ENCODE measurements around the gene MYRF.

Gene MYRF

DNA sequence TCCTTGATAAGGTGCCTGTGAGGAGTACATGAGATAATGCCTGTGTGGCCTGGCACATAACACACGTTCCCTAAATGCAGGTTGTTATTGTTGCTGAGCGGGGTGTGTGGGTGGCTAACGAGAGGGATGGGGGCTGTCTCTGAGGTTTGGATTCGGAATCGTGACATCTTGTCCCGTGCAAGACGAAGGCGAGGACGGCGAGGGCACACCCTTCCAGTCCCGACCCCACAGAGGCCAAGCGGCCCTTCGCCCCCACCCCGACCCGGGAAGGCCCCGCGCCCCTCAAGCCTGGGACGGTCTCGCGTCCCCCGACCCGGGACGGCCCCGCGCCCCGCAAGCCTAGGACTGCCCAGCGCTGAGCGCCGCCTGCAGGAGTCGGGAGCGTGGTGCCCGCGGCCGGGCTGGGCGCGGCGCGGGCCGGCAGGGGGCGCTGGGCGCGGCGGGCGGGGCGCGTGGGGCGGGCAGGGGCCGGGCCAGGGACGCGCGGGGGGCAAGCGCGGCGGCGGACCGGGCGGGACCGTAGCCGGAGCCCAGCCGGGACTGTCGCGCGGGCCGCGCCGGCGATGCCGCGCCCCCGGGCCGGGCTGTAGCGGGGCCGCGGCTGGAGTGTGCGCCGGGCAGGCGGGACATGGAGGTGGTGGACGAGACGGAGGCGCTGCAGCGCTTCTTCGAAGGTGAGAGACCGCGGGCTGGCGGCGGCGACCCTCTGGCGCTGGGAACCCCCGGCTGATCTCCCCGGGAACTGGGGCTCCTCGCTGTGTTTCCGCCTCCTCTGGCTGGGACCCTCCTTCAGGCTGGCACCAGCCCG is at the start of gene MYRF:
Gene MYRF (plus strand): TSS at position 520 of the 808 bp plus-strand sequence. CDS start 109 bp downstream, at position 629.
- TF ChIP-seq TCF12 (IDR thresholded peaks at IDR 0.05; ENCODE audit: low read depth) (no peak), TAF1 (IDR thresholded peaks at IDR 0.05; ENCODE audit: low read depth) (no peak), RAD21 (IDR thresholded peaks at IDR 0.05; ENCODE audit: low read depth) (peak; percentile 19; the same call in 1 of the 2 replicates), FOXM1 (IDR thresholded peaks at IDR 0.05; ENCODE audit: borderline replicate concordance, low read depth) (no peak), ZBTB7A (IDR thresholded peaks at IDR 0.05; ENCODE audit: low read depth) (no peak)
- TF ChIP-seq, protein P1, sequence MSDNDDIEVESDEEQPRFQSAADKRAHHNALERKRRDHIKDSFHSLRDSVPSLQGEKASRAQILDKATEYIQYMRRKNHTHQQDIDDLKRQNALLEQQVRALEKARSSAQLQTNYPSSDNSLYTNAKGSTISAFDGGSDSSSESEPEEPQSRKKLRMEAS (IDR thresholded peaks at IDR 0.05): peak; percentile 36; the same call in 1 of the 2 replicates

DNA sequence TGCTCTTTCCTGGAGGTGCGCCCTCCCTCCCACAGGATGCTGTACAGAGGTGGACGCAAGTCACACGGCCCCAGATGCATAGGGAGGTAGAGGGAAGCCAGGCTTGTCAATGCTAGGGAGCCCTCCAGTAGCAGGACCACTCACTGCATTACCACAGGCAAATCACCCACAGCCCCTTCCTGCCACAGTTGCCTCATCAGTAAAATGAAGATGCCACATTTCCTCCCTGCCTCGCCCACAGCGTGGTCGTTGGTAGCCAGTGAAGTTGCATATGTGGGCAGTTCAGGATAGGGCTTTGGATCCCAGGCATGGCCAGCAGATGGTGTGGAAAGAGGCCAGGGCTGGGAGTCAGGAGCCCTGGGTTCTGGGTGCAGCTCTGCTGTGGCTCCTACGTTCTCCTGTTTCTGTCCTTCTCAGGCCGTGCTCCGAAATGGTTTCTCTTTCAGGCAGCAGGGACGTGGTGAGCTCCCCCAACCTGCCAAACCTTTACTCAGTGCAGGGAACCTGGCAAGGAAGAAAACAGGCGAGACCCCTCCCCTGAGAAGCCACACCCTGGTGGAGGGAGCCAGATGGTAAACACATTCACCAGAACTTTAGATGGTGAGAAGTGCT is 49.6 kb upstream of the MYRF start:
- TF ChIP-seq, protein P2, sequence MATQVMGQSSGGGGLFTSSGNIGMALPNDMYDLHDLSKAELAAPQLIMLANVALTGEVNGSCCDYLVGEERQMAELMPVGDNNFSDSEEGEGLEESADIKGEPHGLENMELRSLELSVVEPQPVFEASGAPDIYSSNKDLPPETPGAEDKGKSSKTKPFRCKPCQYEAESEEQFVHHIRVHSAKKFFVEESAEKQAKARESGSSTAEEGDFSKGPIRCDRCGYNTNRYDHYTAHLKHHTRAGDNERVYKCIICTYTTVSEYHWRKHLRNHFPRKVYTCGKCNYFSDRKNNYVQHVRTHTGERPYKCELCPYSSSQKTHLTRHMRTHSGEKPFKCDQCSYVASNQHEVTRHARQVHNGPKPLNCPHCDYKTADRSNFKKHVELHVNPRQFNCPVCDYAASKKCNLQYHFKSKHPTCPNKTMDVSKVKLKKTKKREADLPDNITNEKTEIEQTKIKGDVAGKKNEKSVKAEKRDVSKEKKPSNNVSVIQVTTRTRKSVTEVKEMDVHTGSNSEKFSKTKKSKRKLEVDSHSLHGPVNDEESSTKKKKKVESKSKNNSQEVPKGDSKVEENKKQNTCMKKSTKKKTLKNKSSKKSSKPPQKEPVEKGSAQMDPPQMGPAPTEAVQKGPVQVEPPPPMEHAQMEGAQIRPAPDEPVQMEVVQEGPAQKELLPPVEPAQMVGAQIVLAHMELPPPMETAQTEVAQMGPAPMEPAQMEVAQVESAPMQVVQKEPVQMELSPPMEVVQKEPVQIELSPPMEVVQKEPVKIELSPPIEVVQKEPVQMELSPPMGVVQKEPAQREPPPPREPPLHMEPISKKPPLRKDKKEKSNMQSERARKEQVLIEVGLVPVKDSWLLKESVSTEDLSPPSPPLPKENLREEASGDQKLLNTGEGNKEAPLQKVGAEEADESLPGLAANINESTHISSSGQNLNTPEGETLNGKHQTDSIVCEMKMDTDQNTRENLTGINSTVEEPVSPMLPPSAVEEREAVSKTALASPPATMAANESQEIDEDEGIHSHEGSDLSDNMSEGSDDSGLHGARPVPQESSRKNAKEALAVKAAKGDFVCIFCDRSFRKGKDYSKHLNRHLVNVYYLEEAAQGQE (IDR thresholded peaks at IDR 0.05; ENCODE audit: low read depth): no peak
- no peak for TF ChIP-seq RAD21 (IDR thresholded peaks at IDR 0.05; ENCODE audit: low read depth)
- TF ChIP-seq EP300 (IDR thresholded peaks at IDR 0.05; ENCODE audit: borderline replicate concordance): no peak
- TF ChIP-seq TEAD4 (IDR thresholded peaks at IDR 0.05): no peak
- no peak for TF ChIP-seq FOXM1 (IDR thresholded peaks at IDR 0.05; ENCODE audit: borderline replicate concordance, low read depth)
- TF ChIP-seq EGR1 (IDR thresholded peaks at IDR 0.05): no peak
- TF ChIP-seq, protein P3, sequence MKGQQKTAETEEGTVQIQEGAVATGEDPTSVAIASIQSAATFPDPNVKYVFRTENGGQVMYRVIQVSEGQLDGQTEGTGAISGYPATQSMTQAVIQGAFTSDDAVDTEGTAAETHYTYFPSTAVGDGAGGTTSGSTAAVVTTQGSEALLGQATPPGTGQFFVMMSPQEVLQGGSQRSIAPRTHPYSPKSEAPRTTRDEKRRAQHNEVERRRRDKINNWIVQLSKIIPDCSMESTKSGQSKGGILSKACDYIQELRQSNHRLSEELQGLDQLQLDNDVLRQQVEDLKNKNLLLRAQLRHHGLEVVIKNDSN (IDR thresholded peaks at IDR 0.05): no peak

DNA sequence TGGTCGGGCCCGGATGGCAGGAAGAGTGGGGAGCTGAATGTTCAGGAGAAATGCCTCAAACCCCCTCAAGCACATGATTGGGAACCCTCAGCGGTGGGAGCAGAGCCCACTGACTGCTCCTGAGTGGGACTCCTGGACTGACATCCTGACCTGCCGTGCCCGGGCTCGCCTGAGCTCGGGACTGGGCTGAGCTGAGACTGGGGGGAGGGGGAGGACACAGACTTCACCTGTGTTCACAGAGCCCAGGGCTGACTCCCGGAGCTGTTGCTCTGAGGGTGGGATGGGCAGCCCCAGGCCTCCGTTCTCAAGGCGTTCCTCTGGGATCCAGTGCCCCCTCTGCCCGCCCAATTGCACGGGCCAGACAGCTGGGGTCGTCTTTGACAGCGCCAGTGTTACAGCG is 47.6 kb upstream of the MYRF start:
- no peak for TF ChIP-seq ZBTB7A (IDR thresholded peaks at IDR 0.05; ENCODE audit: low read depth)
- TF ChIP-seq CEBPB (IDR thresholded peaks at IDR 0.05): no peak
- no peak for TF ChIP-seq EP300 (IDR thresholded peaks at IDR 0.05; ENCODE audit: borderline replicate concordance)
- TF ChIP-seq, protein P2 (IDR thresholded peaks at IDR 0.05; ENCODE audit: low read depth): no peak
- TF ChIP-seq TCF12 (IDR thresholded peaks at IDR 0.05; ENCODE audit: low read depth): no peak
- TF ChIP-seq RAD21 (IDR thresholded peaks at IDR 0.05; ENCODE audit: low read depth): no peak
- no peak for TF ChIP-seq TEAD4 (IDR thresholded peaks at IDR 0.05)
- TF ChIP-seq, protein P3 (IDR thresholded peaks at IDR 0.05): no peak
- TF ChIP-seq NFIC (IDR thresholded peaks at IDR 0.05): no peak
- TF ChIP-seq, protein P1 (IDR thresholded peaks at IDR 0.05): no peak
- no peak for TF ChIP-seq EGR1 (IDR thresholded peaks at IDR 0.05)

DNA sequence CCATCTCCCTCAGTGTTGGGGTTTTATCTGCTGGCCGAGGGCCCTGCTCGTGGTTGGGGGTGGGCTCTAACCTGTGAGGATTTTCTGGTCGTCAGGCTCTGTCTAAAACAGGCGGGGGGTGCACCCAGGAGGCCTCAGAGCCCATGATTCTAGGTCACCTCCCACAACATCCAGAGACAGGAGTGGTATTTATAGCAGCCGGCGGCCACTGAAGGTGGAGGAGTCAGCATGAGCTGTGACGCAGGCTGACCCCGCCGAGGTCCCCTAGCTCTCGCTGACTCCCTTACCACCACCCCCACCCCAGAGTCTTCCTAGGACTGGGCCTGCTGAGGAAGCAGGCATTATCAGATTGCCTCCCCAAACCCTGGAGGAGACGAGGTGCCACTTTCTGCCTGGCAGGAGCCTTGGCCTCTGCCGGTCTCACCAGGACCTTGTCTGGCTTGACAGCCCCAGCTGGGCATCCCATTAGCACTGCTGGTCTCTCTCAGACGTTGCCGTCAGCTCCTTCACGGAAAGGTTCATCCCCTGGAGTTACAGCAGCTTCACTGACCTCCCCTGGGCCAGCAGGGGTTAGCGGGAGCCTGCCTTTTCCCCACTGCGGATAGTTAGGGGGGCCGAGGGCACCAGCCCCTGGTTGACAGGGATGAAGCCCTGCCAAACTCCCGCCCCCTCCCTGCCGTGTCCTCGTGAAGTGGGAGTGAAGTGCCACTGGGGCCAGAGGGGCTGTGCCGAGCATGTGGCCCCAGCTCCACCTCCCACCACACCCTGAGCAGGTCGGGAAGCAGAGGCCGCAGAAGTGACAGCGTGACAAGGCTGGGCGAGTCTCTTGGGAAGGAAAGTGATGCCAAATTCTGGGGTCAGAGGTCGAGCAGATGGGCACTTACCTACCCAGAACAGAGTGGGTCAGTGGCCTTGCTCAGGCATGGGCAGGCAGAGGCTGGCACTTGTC is 45.7 kb upstream of the MYRF start:
- TF ChIP-seq ZBTB7A (IDR thresholded peaks at IDR 0.05; ENCODE audit: low read depth) (no peak), FOXM1 (IDR thresholded peaks at IDR 0.05; ENCODE audit: borderline replicate concordance, low read depth) (no peak), EGR1 (IDR thresholded peaks at IDR 0.05) (no peak), NFIC (IDR thresholded peaks at IDR 0.05) (no peak), RAD21 (IDR thresholded peaks at IDR 0.05; ENCODE audit: low read depth) (no peak), TCF12 (IDR thresholded peaks at IDR 0.05; ENCODE audit: low read depth) (no peak), TEAD4 (IDR thresholded peaks at IDR 0.05) (no peak)
- TF ChIP-seq, protein P3 (IDR thresholded peaks at IDR 0.05): no peak
- TF ChIP-seq, protein P2 (IDR thresholded peaks at IDR 0.05; ENCODE audit: low read depth): no peak
